ENCODE results near the gene MACO1.

MACO1 gene

GRCh38 chr1:25527946-25528595, 97.4 kb downstream of the MACO1 start:
- TF ChIP-seq CTCF (IDR thresholded peaks at IDR 0.05; ENCODE audit: low read depth, low read length): no peak
- Histone ChIP-seq H3K27me3 (no peaks in the 10 kb centered on the region), H3K9me3 (no peaks in the 10 kb centered on the region), H3K4me1 (no peaks in the 10 kb centered on the region), H3K36me3 (no peaks in the 10 kb centered on the region), H3K4me3 (ENCODE audit: low read depth, low read length) (no peak overlapping the region)
- DNase-seq: no peak

- H3K36me3 ChIP-seq: no peaks in the 10 kb centered on the region
- no peak for TF ChIP-seq CTCF (IDR thresholded peaks at IDR 0.05; ENCODE audit: low read depth, low read length)
Measured at GRCh38 chr1:25528881-25529517, 98.3 kb downstream of the MACO1 start.

GRCh38 chr1:25529518-25530185, 99.0 kb downstream of the MACO1 start:
- H3K4me1 ChIP-seq: no peaks in the 10 kb centered on the region
- H3K9me3 ChIP-seq: no peaks in the 10 kb centered on the region
- H3K36me3 ChIP-seq: no peaks in the 10 kb centered on the region
- TF ChIP-seq CTCF (IDR thresholded peaks at IDR 0.05; ENCODE audit: low read depth, low read length): no peak
- no peak overlapping the region for H3K4me3 ChIP-seq (ENCODE audit: low read depth, low read length)
- no peaks in the 10 kb centered on the region for H3K27me3 ChIP-seq
- no peak for DNase-seq

More at GRCh38 chr1:25528881-25529517, 98.3 kb downstream of the MACO1 start:
- H3K27me3 ChIP-seq: no peaks in the 10 kb centered on the region
- H3K4me3 ChIP-seq (ENCODE audit: low read depth, low read length): no peak overlapping the region
- no peaks in the 10 kb centered on the region for H3K9me3 ChIP-seq
- DNase-seq: no peak
- no peaks in the 10 kb centered on the region for H3K4me1 ChIP-seq

- no peak for TF ChIP-seq CTCF (IDR thresholded peaks at IDR 0.05; ENCODE audit: low read depth, low read length)
- H3K4me3 ChIP-seq (ENCODE audit: low read depth, low read length): no peak overlapping the region
- no peaks in the 10 kb centered on the region for H3K27me3 ChIP-seq
- H3K4me1 ChIP-seq: no peaks in the 10 kb centered on the region
- no peaks in the 10 kb centered on the region for H3K36me3 ChIP-seq
- H3K9me3 ChIP-seq: no peaks in the 10 kb centered on the region
- DNase-seq: no peak
Measured at GRCh38 chr1:25530186-25531081, 99.7 kb downstream of the MACO1 start.

- Histone ChIP-seq H3K27me3 (no peaks in the 10 kb centered on the region), H3K4me1 (no peaks in the 10 kb centered on the region), H3K9me3 (no peaks in the 10 kb centered on the region), H3K4me3 (ENCODE audit: low read depth, low read length) (no peak overlapping the region), H3K36me3 (no peaks in the 10 kb centered on the region)
- TF ChIP-seq CTCF (IDR thresholded peaks at IDR 0.05; ENCODE audit: low read depth, low read length): no peak
- DNase-seq: no peak
Measured at GRCh38 chr1:25531082-25531461, 100.4 kb downstream of the MACO1 start.

Data from BE2C (cell line).